Posterior cingulate gyrus (tissue), 11 donors: ENCODE data around the gene HIPK2.
A peak's percentile ranks its signal among the peaks of the same experiment; 100 is the strongest.
"Not testable (repeated sequence)": the region's sequence is repeated elsewhere in the genome, so short reads cannot be mapped to it uniquely, and the experiment has no call there.

Source experiments
- DNase-seq, 10 donors: peaks; one replicate each; pipeline versions ENCODE4 v3.0.0 to v3.0.0-alpha.2; 2020 to 2021; ENCODE audit warnings: mixed read lengths in 3 of 10
- intact Hi-C: fragments of 100-400 bp; cut with DNase I; formaldehyde crosslinking; loops from one replicate; pipeline ENCODE4 v1.15.1; 2023

The HIPK2 gene

DNA sequence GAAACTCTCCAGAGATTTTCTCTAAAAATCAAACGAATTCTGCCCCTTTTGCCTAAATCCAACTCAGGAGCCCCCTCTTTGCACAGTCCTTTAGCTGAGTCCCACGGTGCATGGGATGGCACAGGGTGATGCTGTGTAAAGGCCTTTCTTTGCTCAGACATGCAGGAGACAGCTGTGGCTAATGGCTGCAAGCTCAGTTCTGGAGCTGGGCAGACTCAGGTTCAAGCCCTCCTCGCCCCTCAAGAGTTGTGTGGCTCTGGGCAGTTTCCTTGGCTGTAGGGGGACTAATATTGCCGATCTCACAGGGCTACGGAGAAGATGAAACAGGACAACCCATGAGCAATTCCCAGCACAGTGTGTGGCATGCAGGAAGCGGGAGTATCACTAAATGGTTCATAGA is 211.7 kb downstream of the HIPK2 start:
- intact Hi-C loops: loop anchor here (5.0 kb wide), 1 partner anchor 64 kb away; no protein-coding TSS in a partner anchor
- no peak for DNase-seq

GRCh38 chr7:139563856-139564255 is 213.9 kb downstream of the HIPK2 start:
- intact Hi-C loops: no loop called here
- no peak for DNase-seq

DNA sequence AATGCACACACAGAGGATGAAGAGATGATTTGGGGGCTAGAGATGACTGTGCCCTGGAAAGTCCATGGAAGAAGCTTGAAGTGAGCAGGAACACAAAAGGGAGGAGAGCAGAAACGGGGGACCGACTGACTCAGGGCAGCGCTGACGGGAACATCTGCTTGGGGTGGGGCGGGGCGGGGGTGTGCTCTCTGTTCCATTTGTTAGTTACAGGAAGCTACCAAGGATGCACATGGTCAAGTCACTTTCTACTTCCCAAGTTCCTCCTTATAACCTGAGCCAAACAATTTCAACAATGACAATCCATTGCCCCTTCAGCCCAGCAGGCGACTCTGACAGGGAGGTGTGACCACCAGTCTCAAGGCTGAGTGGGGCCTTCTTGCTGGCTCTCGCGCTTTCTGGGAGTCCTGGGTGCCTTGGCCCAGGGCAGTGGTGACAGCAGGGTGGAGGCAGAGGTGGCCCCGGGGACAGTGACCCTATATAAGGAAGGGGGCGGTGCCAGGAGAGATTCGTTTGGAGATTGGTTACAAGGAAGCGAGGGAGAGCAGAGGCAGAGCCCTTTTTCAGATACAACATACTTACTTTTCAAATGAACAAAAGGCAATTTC is 214.7 kb downstream of the HIPK2 start:
- intact Hi-C loops: no loop called here
- DNase-seq: no peak

- intact Hi-C loops: no loop called here
- no peak for DNase-seq
Observed at GRCh38 chr7:139562491-139562890, 215.3 kb downstream of the HIPK2 start.

GRCh38 chr7:139560678-139561077 is 217.1 kb downstream of the HIPK2 start:
- intact Hi-C loops: no loop called here

GRCh38 chr7:139560199-139560598 is 217.6 kb downstream of the HIPK2 start:
- no peak for DNase-seq

More at GRCh38 chr7:139560678-139561077, 217.1 kb downstream of the HIPK2 start:
- DNase-seq: peak in 1 of 10 donors; percentile 83

GRCh38 chr7:139559364-139560105 is 218.3 kb downstream of the HIPK2 start:
- peak in 1 of 10 donors; percentile 55 for DNase-seq
- intact Hi-C loops: no loop called here

More at GRCh38 chr7:139560199-139560598, 217.6 kb downstream of the HIPK2 start:
- intact Hi-C loops: no loop called here

DNA sequence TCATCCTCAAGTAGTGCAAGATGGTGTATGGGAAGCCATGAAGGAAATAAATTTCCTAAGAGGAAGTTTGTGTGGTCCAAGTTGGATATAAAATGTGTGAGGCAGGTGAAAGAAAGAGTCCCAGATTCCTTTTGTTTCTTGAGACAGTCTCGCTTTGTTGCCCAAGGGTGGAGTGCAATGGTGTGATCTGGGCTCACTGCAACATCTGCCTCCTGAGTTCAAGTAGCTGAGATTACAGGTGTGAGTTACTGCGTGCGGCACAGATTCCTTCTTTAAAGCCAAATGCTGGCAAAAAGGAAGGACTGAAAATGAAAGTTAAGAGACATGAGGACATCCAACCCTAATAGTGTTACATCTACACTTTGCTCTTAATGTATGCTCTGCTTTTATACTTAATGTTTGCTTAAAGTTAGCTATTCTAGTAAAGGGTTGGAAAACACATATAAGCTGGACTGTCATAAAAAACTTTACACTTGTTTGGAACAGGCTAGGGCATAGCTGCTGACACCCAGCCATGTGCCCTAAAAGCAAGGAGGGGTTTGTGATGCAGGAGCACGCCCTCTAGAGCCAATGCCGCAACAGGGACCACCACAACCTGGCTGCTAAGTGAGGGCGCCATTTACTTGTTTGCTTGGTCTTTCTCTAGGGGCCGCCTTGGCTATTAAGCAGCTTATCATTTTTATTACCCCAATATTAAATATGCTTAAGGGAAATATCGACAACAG is 219.8 kb downstream of the HIPK2 start:
- no peak for DNase-seq
- intact Hi-C loops: no loop called here

- intact Hi-C loops, DNase-seq: not testable (repeated sequence)
Observed at GRCh38 chr7:139553991-139554700, 223.7 kb downstream of the HIPK2 start.

DNA sequence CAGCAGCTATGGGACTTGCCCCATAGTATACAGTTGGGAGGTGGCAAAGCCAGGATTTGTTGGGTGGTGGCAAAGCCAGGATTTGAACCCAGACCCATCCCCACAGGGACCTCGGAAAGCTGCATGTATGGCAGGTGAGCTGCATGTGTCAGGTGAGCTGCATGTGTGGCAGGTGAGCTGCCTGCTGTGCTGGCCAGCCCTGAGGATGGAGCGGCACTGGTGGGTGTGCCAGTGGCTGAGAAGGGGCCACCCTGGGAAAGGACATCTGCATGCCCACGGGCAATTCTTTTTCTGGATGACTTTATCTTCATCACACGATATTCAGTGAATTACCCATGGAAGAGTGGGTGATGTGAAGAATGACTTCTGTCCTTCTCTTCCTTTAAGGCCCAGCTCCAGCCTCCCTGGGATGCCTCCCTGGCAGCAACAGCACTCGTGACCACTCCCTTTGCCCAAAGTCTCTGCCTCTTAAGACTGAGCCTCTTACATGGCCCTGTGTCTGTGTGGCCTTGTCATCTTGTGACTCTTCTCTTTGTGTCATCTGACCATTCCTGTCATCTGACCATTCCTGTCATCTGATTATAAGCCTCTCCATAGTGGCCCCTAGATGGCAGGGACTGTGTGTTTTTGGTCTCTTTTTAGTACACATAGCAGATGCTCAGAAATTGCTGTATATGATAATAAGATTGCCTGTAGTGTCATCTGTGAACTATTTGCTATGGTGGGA is 229.3 kb downstream of the HIPK2 start:
- intact Hi-C loops: no loop called here
- peak in 2 of 10 donors; percentile 56 to 62 for DNase-seq

DNA sequence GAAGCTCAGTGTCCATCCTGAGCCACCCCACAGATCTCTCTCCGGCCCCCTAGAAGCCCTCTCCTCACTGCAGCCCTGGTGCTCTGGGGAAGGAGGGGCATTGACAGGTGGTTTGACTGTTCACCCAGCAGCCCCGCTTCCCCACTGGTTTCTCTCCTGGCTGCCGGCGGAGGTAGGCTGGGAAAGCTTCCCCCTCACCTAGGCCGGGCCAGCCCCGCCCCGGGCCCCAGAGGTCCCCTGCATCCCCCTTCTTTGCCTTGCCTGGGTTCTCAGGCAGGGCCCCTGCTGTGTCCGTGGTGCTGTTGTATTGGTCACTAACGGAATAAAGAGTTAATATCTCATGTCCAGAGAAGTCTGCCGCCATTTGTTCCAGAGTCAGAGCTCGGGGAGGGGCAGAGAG is 233.2 kb downstream of the HIPK2 start:
- intact Hi-C loops: no loop called here
- no peak for DNase-seq

- intact Hi-C loops: no loop called here
- peak in 2 of 10 donors; percentile 61 to 79 for DNase-seq
Observed at GRCh38 chr7:139543801-139544603, 233.8 kb downstream of the HIPK2 start.

- peak in 1 of 10 donors; percentile 52 for DNase-seq
- intact Hi-C loops: no loop called here
Observed at GRCh38 chr7:139542308-139543151, 235.3 kb downstream of the HIPK2 start.

DNA sequence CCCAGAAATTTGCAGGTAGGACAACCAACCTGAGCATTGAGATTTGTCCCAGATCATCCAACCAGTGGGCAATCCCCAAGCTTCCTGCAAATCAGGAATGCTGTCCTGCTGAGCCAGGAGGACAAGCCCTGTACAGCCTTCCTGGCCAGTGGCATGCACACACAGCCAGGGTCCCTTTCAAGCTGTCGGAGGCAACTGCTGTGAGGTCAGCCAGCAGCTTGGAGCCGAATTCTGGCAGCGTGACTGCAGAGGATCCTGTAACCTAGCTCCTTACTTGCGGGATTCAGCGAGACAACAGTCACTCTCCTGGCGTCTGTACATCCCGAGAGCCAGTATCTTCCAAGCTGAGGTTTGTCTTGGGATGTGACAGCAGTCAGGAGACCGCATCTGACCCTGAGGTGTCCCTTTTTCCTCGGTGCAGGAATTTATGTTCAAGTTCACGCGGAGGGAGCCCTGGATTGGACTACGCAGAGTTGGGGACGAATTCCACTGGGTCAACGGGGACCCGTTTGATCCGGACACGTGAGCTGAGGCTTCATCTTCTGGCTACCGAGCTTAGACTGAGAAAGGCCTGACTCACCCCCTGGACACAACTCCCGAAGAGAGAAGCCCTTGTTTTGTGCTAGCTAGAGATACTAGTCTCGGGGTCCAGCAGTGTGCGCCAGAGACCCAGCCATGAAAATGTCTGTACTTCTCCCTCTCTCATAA is 236.0 kb downstream of the HIPK2 start:
- no peak for DNase-seq
- intact Hi-C loops: no loop called here

DNA sequence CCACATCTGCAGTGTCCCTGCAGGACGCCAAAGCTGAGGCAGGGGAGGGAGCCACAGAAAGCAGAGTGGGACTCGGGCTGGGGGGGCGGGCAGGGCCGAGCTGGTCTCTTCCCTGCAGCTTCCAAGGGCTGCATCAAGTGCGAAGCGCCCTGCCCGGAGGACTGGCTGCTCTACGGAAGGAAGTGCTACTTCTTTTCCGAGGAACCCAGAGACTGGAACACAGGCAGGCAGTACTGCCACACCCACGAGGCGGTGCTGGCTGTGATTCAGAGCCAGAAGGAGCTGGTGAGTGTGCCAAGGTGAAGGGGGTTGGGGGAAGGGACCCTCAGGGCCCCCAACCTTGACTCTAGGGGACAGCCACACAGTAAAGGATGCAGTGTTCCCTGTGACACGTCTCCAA is 237.6 kb downstream of the HIPK2 start:
- DNase-seq: no peak
- intact Hi-C loops: no loop called here

GRCh38 chr7:139538881-139539635 is 238.7 kb downstream of the HIPK2 start:
- DNase-seq: no peak
- intact Hi-C loops: no loop called here

DNA sequence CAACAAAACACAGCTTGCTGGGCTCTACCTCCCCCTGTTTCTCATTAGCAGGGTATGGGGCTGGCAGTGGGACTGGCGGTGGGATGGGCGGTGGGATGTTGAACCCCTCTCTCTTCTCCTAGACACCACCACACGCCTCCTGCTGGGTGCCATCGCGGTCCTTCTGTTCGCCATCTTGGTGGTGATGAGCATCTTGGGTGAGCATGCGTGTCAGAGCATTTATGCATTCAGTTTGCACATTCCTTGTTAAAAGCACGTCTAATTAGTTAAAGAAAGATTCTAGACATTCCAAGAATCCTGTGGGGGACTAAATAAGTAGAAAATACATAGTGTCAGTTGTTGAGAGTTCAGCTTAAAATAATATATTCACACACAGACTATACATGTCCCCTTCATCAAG is 241.6 kb downstream of the HIPK2 start:
- DNase-seq: no peak
- intact Hi-C loops: no loop called here
